Dedifferentiated amniotic fluid mesenchymal stem cell (primary cell): ENCODE results near the gene HS1BP3.

ENCODE experiments used
- DNase-seq: peaks from one replicate; pipeline ENCODE4 v3.0.0-alpha.2; 2016; ENCODE audit errors: extremely low spot score

HS1BP3 gene

GRCh38 chr2:20570249-20570648, 80.6 kb downstream of the HS1BP3 start:
- DNase-seq = no peak

GRCh38 chr2:20569464-20570223, 81.3 kb downstream of the HS1BP3 start:
- DNase-seq = no peak

GRCh38 chr2:20568501-20569463, 82.1 kb downstream of the HS1BP3 start:
- DNase-seq = no peak

- DNase-seq = no peak
Measured at GRCh38 chr2:20567926-20568179, 83.0 kb downstream of the HS1BP3 start.
